OCI-LY3 (cell line): ENCODE results near the gene DRC1.

Experiments
- CTCF ChIP-seq: fragments of 200-600, 300-600 bp; sonication (generic); IDR thresholded peaks from 2 replicates; pipeline ENCODE4 v1.5.1; 2014; ENCODE audit warnings: antibody characterized with exemption, low read length, low read depth
- EZH2phosphoT487 ChIP-seq: fragments of 200-600 bp; shearing (Covaris generic); IDR thresholded peaks from 2 replicates; pipeline ENCODE4 v1.6.1; 2018; ENCODE audit warnings: antibody characterized with exemption, mixed run types, low read depth

- TF ChIP-seq CTCF (no peak), EZH2phosphoT487 (no peak)
These were observed 77.5 kb downstream of the DRC1 start for GRCh38 chr2:26479131-26479788.
